Activated CD8-positive, alpha-beta memory T cell treated with anti-CD3 and anti-CD28 coated beads for 1 hour (primary cell): ENCODE data around the gene SSUH2.
"Not testable (repeated sequence)": the region's sequence is repeated elsewhere in the genome, so short reads cannot be mapped to it uniquely, and the experiment has no call there.

Experiments used
- DNase-seq, 2 donors: peaks; one replicate each; pipeline ENCODE4 v3.0.0-alpha.2; 2020; ENCODE audit warnings: low read depth in 1 of 2; ENCODE audit errors: extremely low read depth in 1 of 2

Gene SSUH2

GRCh38 chr3:8584661-8585060 lies 59.9 kb downstream of the SSUH2 start:
- DNase-seq: no peak

GRCh38 chr3:8581806-8582445 lies 62.7 kb downstream of the SSUH2 start:
- DNase-seq: no peak

- no peak for DNase-seq
Measured at GRCh38 chr3:8581373-8581772, 63.2 kb downstream of the SSUH2 start.

GRCh38 chr3:8580434-8580833 lies 64.2 kb downstream of the SSUH2 start:
- not testable (repeated sequence) for DNase-seq

GRCh38 chr3:8579943-8580342 lies 64.7 kb downstream of the SSUH2 start:
- no peak for DNase-seq

GRCh38 chr3:8579096-8579495 lies 65.5 kb downstream of the SSUH2 start:
- no peak for DNase-seq

GRCh38 chr3:8578282-8578681 lies 66.3 kb downstream of the SSUH2 start:
- no peak for DNase-seq

GRCh38 chr3:8576841-8577571 lies 67.6 kb downstream of the SSUH2 start:
- DNase-seq: no peak

- DNase-seq: no peak
Measured at GRCh38 chr3:8576436-8576835, 68.2 kb downstream of the SSUH2 start.

- no peak for DNase-seq
Measured at GRCh38 chr3:8575364-8576104, 69.1 kb downstream of the SSUH2 start.

- no peak for DNase-seq
Measured at GRCh38 chr3:8574670-8575322, 69.8 kb downstream of the SSUH2 start.

- DNase-seq: no peak
Measured at GRCh38 chr3:8574040-8574669, 70.4 kb downstream of the SSUH2 start.

GRCh38 chr3:8573342-8573926 lies 71.2 kb downstream of the SSUH2 start:
- no peak for DNase-seq

- no peak for DNase-seq
Measured at GRCh38 chr3:8571256-8571655, 73.3 kb downstream of the SSUH2 start.
